Naive B cell (primary cell): ENCODE results near the gene PSMB2. TPM values are rescaled to one million over a fixed set of nuclear protein-coding genes. Genes with fewer than 3 reads are reported as not detected.

ENCODE experiments used
- ATAC-seq, 2 donors: fragments of 150-1000 bp; cut with Tn5 transposase; 2 replicates each; pipeline ENCODE4 v1.10.0; 2021; ENCODE audit warnings: low read depth in 2 of 2, mild to moderate bottlenecking in 2 of 2, moderate library complexity in 2 of 2
- DNase-seq: peaks from one replicate; pipeline ENCODE4 v3.0.0; 2022
- H3K27ac Mint-ChIP-seq, 6 donors: one replicate each; pipeline ENCODE4 v1.8.0; 2020 to 2022; ENCODE audit warnings: mild to moderate bottlenecking in 6 of 6, mixed read lengths in 6 of 6, moderate library complexity in 5 of 6, inconsistent platforms in 2 of 6
- H3K27me3 Mint-ChIP-seq, 3 donors: one replicate each; pipeline ENCODE4 v1.8.0; 2021 to 2022; ENCODE audit warnings: mixed read lengths in 3 of 3, mild to moderate bottlenecking in 1 of 3
- H3K36me3 Mint-ChIP-seq, 2 donors: one replicate each; pipeline ENCODE4 v1.8.0; 2020 to 2022; ENCODE audit warnings: mixed read lengths in 2 of 2, inconsistent platforms in 1 of 2, mild to moderate bottlenecking in 1 of 2
- H3K4me1 Mint-ChIP-seq, 3 donors: one replicate each; pipeline ENCODE4 v1.8.0; 2020 to 2022; ENCODE audit warnings: mixed read lengths in 3 of 3, inconsistent platforms in 1 of 3, mild to moderate bottlenecking in 1 of 3, moderate library complexity in 1 of 3
- H3K4me3 Mint-ChIP-seq, 8 donors: one replicate each; pipeline ENCODE4 v1.8.0; 2020 to 2022; ENCODE audit warnings: mild to moderate bottlenecking in 8 of 8, mixed read lengths in 8 of 8, moderate library complexity in 8 of 8, inconsistent platforms in 2 of 8
- H3K9me3 Mint-ChIP-seq, 7 donors: one replicate each; pipeline ENCODE4 v1.8.0; 2020 to 2022; ENCODE audit warnings: mixed read lengths in 7 of 7, mild to moderate bottlenecking in 5 of 7, inconsistent platforms in 2 of 7, moderate library complexity in 1 of 7
- polyA plus RNA-seq, 6 donors: library from polyadenylated mRNA; unstranded; fragments of 300-500 nt; fragmentation: Illumina TruSeq; gene quantifications; one replicate each; pipeline ENCODE4 v1.2.3, GENCODE V29; 2021; ENCODE audit warnings: low read depth in 6 of 6

The PSMB2 gene
- polyA plus RNA-seq, 6 donors from 2014 or later: 59.7 to 69.0 (median 65.9) TPM

GRCh38 chr1:35560256-35561225 lies 80.8 kb downstream of the PSMB2 start:
- no peak for ATAC-seq
- H3K27ac Mint-ChIP-seq: peak overlapping the region in 4 of 6 donors; percentile 29 to 83 (median 46)
- peak overlapping the region in 2 of 8 donors; percentile 38 to 72 for H3K4me3 Mint-ChIP-seq
- H3K27me3 Mint-ChIP-seq: no peaks in the 10 kb centered on the region
- peaks cover 38 to 43% (median 42%) of the 10 kb centered on the region in 3 donors for H3K4me1 Mint-ChIP-seq
- no peak for DNase-seq
- H3K9me3 Mint-ChIP-seq: no peaks in the 10 kb centered on the region
- H3K36me3 Mint-ChIP-seq: no peaks in the 10 kb centered on the region

DNA sequence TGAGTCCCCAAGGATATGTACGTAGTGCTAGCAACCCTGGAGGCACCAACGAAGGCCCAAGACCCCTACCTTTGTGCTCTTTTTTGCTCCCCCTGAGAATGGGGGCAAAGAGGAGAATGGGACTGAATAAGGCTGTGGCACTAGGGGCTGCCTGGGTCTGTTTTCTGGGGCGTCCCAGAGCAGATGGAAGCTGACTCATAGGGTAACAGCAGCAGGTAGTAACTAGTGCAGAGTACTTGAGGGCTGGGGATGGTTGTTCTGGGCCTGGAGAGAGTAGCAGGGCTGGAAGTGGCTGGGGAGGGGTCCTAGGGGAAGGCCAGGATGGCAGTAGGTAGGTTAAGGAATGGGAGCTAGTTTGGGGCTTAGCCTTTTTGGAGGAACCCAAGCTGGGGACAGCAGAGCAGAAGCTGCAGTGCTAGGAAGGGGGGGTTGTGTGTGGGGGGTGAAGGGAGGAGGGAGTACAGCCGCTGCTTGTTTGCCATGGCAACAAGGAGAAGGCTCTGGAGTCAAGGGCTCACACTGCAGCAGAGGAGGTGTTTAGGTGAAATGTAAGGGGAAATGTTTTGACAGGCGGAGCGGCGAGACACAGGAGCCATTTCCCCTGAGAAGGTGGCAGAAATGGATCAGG lies 81.9 kb downstream of the PSMB2 start:
- Mint-ChIP-seq H3K9me3 (no peaks in the 10 kb centered on the region), H3K4me1 (peaks cover 42 to 45% (median 44%) of the 10 kb centered on the region in 3 donors), H3K27ac (peak overlapping the region; percentile 29 to 91 (median 58)), H3K36me3 (no peaks in the 10 kb centered on the region), H3K27me3 (no peaks in the 10 kb centered on the region), H3K4me3 (peak overlapping the region in 6 of 8 donors; percentile 20 to 99 (median 66))
- no peak for ATAC-seq
- DNase-seq: no peak

- DNase-seq: no peak
- no peaks in the 10 kb centered on the region for H3K9me3 Mint-ChIP-seq
- ATAC-seq: no peak
- H3K4me3 Mint-ChIP-seq: peak overlapping the region; percentile 95 to 99 (median 98)
- H3K27ac Mint-ChIP-seq: peak overlapping the region in 5 of 6 donors; percentile 91 to 97 (median 95)
- H3K4me1 Mint-ChIP-seq: peaks cover 38 to 43% (median 43%) of the 10 kb centered on the region in 3 donors
- H3K36me3 Mint-ChIP-seq: peaks cover 0 to under 1% of the 10 kb centered on the region in 2 donors
- H3K27me3 Mint-ChIP-seq: no peaks in the 10 kb centered on the region
These were observed 82.7 kb downstream of the PSMB2 start for GRCh38 chr1:35558374-35559316.

- Mint-ChIP-seq H3K36me3 (peaks cover 0 to 5% of the 10 kb centered on the region in 2 donors), H3K4me1 (peaks cover 42 to 43% (median 43%) of the 10 kb centered on the region in 3 donors), H3K9me3 (no peaks in the 10 kb centered on the region), H3K27me3 (no peaks in the 10 kb centered on the region), H3K4me3 (peak within 1 kb of the TSS; percentile 95 to 99 (median 98)), H3K27ac (peak within 1 kb of the TSS; percentile 72 to 97 (median 95))
- ATAC-seq: peak; percentile 94
- DNase-seq: peak; percentile 95
These were observed 83.5 kb downstream of the PSMB2 start, which contains the start of gene NCDN for GRCh38 chr1:35557611-35558373. Gene NCDN, plus strand, starts transcription at chr1:35557799. Its CDS starts 392 bp downstream, at chr1:35558191.

DNA sequence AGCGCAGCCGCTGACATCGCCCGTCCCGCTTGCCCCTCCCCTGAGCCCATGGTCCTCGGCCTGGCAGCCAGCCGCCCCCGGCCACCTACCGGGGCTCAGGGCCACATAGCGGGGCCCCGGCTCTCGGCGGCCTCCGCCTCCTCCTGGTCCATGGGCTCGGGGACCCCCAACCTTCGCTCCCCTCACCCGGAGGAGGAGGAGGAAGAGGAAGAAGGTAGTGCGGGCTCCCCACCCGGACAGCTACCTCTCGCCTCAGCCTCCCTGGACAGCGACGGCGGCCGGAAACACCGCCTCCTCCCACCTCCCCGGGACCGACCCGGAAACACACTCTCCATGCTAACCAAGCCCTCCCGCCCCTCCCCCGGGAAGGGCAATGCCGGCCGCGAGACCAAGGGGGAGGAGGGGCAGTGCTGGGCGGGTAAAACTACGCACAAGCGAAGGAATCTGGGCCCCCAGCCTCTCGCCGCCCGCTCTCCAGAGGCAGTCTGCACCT lies 84.2 kb downstream of the PSMB2 start, which contains the start of gene KIAA0319L:
Gene KIAA0319L, minus strand, starts transcription at position 286 of the 493 bp plus-strand sequence. CDS start 2,912 bp downstream, outside the sequence.
- Mint-ChIP-seq H3K4me1 (peaks cover 42 to 43% (median 43%) of the 10 kb centered on the region in 3 donors), H3K4me3 (peak within 1 kb of the TSS; percentile 95 to 99 (median 98)), H3K27ac (peak within 1 kb of the TSS; percentile 72 to 97 (median 95)), H3K36me3 (peaks cover 0 to 5% of the 10 kb centered on the region in 2 donors), H3K27me3 (no peaks in the 10 kb centered on the region), H3K9me3 (no peaks in the 10 kb centered on the region)
- ATAC-seq: peak; percentile 59
- no peak for DNase-seq

- peak in 1 of 2 donors; percentile 1 for ATAC-seq
These were observed 84.7 kb downstream of the PSMB2 start for GRCh38 chr1:35556484-35557117.

GRCh38 chr1:35555601-35556477 lies 85.5 kb downstream of the PSMB2 start:
- peaks cover 0 to 5% of the 10 kb centered on the region in 2 donors for H3K36me3 Mint-ChIP-seq
- H3K4me3 Mint-ChIP-seq: peak overlapping the region; percentile 77 to 99 (median 97)
- ATAC-seq: no peak
- peaks cover 37 to 39% (median 39%) of the 10 kb centered on the region in 3 donors for H3K4me1 Mint-ChIP-seq
- H3K27me3 Mint-ChIP-seq: no peaks in the 10 kb centered on the region
- no peaks in the 10 kb centered on the region for H3K9me3 Mint-ChIP-seq
- no peak for DNase-seq
- peak overlapping the region in 3 of 6 donors; percentile 10 to 95 (median 91) for H3K27ac Mint-ChIP-seq

More at GRCh38 chr1:35556484-35557117, 84.7 kb downstream of the PSMB2 start:
- H3K9me3 Mint-ChIP-seq: no peaks in the 10 kb centered on the region
- peaks cover 41 to 43% (median 43%) of the 10 kb centered on the region in 3 donors for H3K4me1 Mint-ChIP-seq
- peak overlapping the region; percentile 95 to 99 (median 98) for H3K4me3 Mint-ChIP-seq
- no peak for DNase-seq
- no peaks in the 10 kb centered on the region for H3K27me3 Mint-ChIP-seq
- peaks cover 0 to 5% of the 10 kb centered on the region in 2 donors for H3K36me3 Mint-ChIP-seq
- H3K27ac Mint-ChIP-seq: peak overlapping the region in 5 of 6 donors; percentile 36 to 95 (median 60)

GRCh38 chr1:35555212-35555584 lies 86.1 kb downstream of the PSMB2 start:
- H3K27me3 Mint-ChIP-seq: no peaks in the 10 kb centered on the region
- no peak for DNase-seq
- H3K27ac Mint-ChIP-seq: peak overlapping the region in 2 of 6 donors; percentile 8 to 10
- peaks cover 0 to 5% of the 10 kb centered on the region in 2 donors for H3K36me3 Mint-ChIP-seq
- no peaks in the 10 kb centered on the region for H3K9me3 Mint-ChIP-seq
- H3K4me1 Mint-ChIP-seq: peaks cover 37 to 39% (median 37%) of the 10 kb centered on the region in 3 donors
- peak overlapping the region in 7 of 8 donors; percentile 50 to 99 (median 95) for H3K4me3 Mint-ChIP-seq
- ATAC-seq: no peak

- no peaks in the 10 kb centered on the region for H3K9me3 Mint-ChIP-seq
- peaks cover 33 to 37% (median 36%) of the 10 kb centered on the region in 3 donors for H3K4me1 Mint-ChIP-seq
- peaks cover 0 to 5% of the 10 kb centered on the region in 2 donors for H3K36me3 Mint-ChIP-seq
- DNase-seq (no peak), ATAC-seq (no peak)
- H3K27ac Mint-ChIP-seq: peak overlapping the region in 1 of 6 donors; percentile 30
- no peaks in the 10 kb centered on the region for H3K27me3 Mint-ChIP-seq
- H3K4me3 Mint-ChIP-seq: peak overlapping the region in 3 of 8 donors; percentile 22 to 99 (median 95)
These were observed 86.8 kb downstream of the PSMB2 start for GRCh38 chr1:35554266-35555211.

DNA sequence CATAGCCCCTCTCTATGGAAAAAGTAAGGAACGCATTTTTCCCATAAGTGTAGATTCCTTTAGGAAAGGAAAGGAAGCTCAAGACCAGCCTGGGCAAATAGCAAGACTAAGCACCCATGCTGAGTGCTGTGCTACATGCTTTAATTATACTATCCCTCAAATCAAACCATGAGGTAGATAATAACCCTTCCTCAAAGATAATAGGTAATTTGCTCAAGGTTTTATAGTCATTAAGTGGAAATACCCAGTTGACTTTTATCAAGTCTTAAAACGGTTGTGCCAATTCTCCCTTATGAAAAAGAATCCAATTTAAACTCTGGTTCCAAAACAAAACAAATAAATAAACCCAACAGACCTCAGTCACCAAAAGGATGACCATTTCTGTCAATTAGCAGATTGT lies 87.5 kb downstream of the PSMB2 start:
- no peak overlapping the region for H3K27ac Mint-ChIP-seq
- H3K36me3 Mint-ChIP-seq: peaks cover 0 to 5% of the 10 kb centered on the region in 2 donors
- peaks cover 29 to 34% (median 31%) of the 10 kb centered on the region in 3 donors for H3K4me1 Mint-ChIP-seq

More for the DNA sequence above, 87.5 kb downstream of the PSMB2 start:
- H3K27me3 Mint-ChIP-seq: no peaks in the 10 kb centered on the region
- peak overlapping the region in 1 of 8 donors; percentile 11 for H3K4me3 Mint-ChIP-seq
- no peaks in the 10 kb centered on the region for H3K9me3 Mint-ChIP-seq
- no peak for ATAC-seq
- DNase-seq: no peak
